ENCODE data around the gene LRPAP1.
"Not testable (repeated sequence)": the region's sequence is repeated elsewhere in the genome, so short reads cannot be mapped to it uniquely, and the experiment has no call there.

DNA sequence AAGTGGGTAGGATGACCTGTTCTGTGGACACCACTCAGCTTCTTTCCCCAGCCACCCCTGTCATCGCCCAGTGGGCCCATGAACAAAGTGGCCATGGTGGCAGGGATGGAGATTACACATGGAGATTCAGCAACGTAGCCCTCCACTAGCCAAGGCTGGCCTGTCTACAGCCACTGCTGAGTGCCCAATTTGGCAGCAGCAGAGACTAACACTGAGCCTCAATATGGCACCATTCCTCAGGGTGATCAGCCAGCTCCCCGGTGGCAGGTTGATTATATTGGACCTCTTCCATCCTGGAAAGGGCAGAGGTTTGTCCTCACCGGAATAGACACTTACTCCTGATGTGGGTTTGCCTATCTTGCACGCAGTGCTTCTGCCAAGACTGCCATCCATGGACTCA is 73.1 kb downstream of the LRPAP1 start:
- TF ChIP-seq, protein P1, sequence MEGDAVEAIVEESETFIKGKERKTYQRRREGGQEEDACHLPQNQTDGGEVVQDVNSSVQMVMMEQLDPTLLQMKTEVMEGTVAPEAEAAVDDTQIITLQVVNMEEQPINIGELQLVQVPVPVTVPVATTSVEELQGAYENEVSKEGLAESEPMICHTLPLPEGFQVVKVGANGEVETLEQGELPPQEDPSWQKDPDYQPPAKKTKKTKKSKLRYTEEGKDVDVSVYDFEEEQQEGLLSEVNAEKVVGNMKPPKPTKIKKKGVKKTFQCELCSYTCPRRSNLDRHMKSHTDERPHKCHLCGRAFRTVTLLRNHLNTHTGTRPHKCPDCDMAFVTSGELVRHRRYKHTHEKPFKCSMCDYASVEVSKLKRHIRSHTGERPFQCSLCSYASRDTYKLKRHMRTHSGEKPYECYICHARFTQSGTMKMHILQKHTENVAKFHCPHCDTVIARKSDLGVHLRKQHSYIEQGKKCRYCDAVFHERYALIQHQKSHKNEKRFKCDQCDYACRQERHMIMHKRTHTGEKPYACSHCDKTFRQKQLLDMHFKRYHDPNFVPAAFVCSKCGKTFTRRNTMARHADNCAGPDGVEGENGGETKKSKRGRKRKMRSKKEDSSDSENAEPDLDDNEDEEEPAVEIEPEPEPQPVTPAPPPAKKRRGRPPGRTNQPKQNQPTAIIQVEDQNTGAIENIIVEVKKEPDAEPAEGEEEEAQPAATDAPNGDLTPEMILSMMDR (IDR thresholded peaks at IDR 0.05; ENCODE audit: poor library complexity, severe bottlenecking) = not testable (repeated sequence)
- not testable (repeated sequence) for TF ChIP-seq EP300 (conservative IDR thresholded peaks at IDR 0.05; ENCODE audit: poor library complexity, severe bottlenecking)
